K562 (cell line): ENCODE measurements around the gene LY6G5B. TPM values are rescaled to one million over a fixed set of nuclear protein-coding genes. Genes with fewer than 3 reads are reported as not detected.

ENCODE experiments used
- ATF6 ChIP-seq: sonication (generic); formaldehyde crosslinking; IDR thresholded peaks from 2 replicates; pipeline ENCODE4 v1.4.0; 2020; ENCODE audit warnings: mild to moderate bottlenecking, missing genetic modification reagents
- CHD7 ChIP-seq: fragments of 200-600 bp; sonication (generic); IDR thresholded peaks from one replicate; pipeline ENCODE4 v1.6.1; 2012; ENCODE audit warnings: mild to moderate bottlenecking, low read depth, low read length, inconsistent platforms
- CTCFL ChIP-seq: IDR thresholded peaks from 2 replicates; pipeline ENCODE4 v1.6.1; 2011; ENCODE audit warnings: borderline replicate concordance, low read depth, mild to moderate bottlenecking, moderate library complexity, low read length; ENCODE audit not compliant: insufficient read depth, poor library complexity, severe bottlenecking
- CXXC5 ChIP-seq: fragments of 250-450 bp; sonication (Bioruptor Pico); IDR thresholded peaks from 2 replicates; pipeline ENCODE4 v1.8.0; 2022; ENCODE audit warnings: inconsistent platforms, mild to moderate bottlenecking, moderate library complexity
- SETDB1 ChIP-seq: IDR thresholded peaks from one replicate; pipeline ENCODE4 v1.6.1; 2012; ENCODE audit warnings: low read length, control low read depth, inconsistent platforms
- SMAD2 ChIP-seq: fragments of 150-350 bp; IDR thresholded peaks from 2 replicates; pipeline ENCODE4 v1.6.1; 2014; ENCODE audit warnings: low read depth, mild to moderate bottlenecking, low read length
- ZNF280A ChIP-seq: fragments of 450-650 bp; IDR thresholded peaks from 2 replicates; pipeline ENCODE4 v1.6.1; 2018; ENCODE audit warnings: mild to moderate bottlenecking, low read depth; ENCODE audit not compliant: partially characterized antibody
- ZNF584 ChIP-seq: fragments of 200-800 bp; sonication (Bioruptor generic); IDR thresholded peaks from 2 replicates; pipeline ENCODE4 v1.6.1; 2016; ENCODE audit warnings: low read depth, mild to moderate bottlenecking, missing genetic modification characterization, missing compliant biosample characterization
- polyA plus RNA-seq, 8 experiments: library from polyadenylated mRNA; depleted of rRNA in 4 of 8; stranded (reverse) in 5 of 8; unstranded in 3 of 8; fragments of >200 nt; fragmentation: Nextera tagmentation in 2 of 8; fragmentation: Illumina TruSeq in 1 of 8; extraction: Ambion mirVana in 2 of 8; extraction: Trizol in 1 of 8; gene quantifications; 2 replicates each; pipeline versions ENCODE4 v1.2.1 to v1.2.3, GENCODE V29; 2011 to 2014; ENCODE audit warnings: inconsistent platforms in 1 of 8, missing spikeins in 1 of 8
- total RNA-seq, 7 experiments: library from RNA; depleted of rRNA in 6 of 7; stranded (reverse); fragments of >200 nt in 6 of 7; fragmentation: Illumina TruSeq in 2 of 7; extraction: Trizol in 2 of 7; gene quantifications; 2 replicates each; pipeline versions ENCODE4 v1.2.1 to v1.2.3, GENCODE V29; 2011 to 2021; ENCODE audit warnings: low replicate concordance in 1 of 7

LY6G5B gene
- total and polyA plus RNA-seq, 9 of the 15 experiments (the other 6 are each of a cell fraction or from before 2014, with no cell fraction given) = 6.0 to 27.0 (median 7.5) TPM

GRCh38 chr6:31689249-31690110 is 19.7 kb downstream of the LY6G5B start (continued):
- TF ChIP-seq CTCFL (peak; percentile 86), ZNF280A (no peak), SMAD2 (no peak), SETDB1 (no peak), ATF6 (CRISPR knock-in tag) (no peak), CHD7 (no peak), ZNF584 (no peak), CXXC5 (no peak)
